ENCODE measurements around the gene ASTN2.

DNA sequence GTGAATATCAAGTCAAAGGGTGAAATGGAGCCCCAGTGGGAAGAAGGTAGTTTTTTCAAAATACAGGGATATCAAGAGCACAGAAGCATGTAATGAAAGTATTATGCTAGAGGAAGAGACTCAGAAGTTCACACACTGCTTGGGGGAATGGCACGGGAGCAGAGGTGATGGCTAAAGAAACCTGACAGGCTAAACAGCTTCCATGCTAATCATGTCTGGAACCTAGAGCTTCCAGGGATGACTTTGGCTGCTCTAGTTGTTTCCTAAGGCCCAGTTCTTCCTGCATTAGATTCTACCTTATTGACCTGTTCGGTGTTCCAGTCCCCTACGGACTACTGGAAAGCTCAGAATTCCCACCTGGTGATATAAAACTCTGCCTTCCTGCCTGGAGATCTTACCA, 693.4 kb downstream of the ASTN2 start:
- TF ChIP-seq, protein P1, sequence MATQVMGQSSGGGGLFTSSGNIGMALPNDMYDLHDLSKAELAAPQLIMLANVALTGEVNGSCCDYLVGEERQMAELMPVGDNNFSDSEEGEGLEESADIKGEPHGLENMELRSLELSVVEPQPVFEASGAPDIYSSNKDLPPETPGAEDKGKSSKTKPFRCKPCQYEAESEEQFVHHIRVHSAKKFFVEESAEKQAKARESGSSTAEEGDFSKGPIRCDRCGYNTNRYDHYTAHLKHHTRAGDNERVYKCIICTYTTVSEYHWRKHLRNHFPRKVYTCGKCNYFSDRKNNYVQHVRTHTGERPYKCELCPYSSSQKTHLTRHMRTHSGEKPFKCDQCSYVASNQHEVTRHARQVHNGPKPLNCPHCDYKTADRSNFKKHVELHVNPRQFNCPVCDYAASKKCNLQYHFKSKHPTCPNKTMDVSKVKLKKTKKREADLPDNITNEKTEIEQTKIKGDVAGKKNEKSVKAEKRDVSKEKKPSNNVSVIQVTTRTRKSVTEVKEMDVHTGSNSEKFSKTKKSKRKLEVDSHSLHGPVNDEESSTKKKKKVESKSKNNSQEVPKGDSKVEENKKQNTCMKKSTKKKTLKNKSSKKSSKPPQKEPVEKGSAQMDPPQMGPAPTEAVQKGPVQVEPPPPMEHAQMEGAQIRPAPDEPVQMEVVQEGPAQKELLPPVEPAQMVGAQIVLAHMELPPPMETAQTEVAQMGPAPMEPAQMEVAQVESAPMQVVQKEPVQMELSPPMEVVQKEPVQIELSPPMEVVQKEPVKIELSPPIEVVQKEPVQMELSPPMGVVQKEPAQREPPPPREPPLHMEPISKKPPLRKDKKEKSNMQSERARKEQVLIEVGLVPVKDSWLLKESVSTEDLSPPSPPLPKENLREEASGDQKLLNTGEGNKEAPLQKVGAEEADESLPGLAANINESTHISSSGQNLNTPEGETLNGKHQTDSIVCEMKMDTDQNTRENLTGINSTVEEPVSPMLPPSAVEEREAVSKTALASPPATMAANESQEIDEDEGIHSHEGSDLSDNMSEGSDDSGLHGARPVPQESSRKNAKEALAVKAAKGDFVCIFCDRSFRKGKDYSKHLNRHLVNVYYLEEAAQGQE (IDR thresholded peaks at IDR 0.05; ENCODE audit: borderline replicate concordance), result no peak
- no peak for TF ChIP-seq EZH2 (IDR thresholded peaks at IDR 0.05; ENCODE audit: borderline replicate concordance, insufficient read depth, low read length, poor library complexity, severe bottlenecking)
- TF ChIP-seq, protein P2, sequence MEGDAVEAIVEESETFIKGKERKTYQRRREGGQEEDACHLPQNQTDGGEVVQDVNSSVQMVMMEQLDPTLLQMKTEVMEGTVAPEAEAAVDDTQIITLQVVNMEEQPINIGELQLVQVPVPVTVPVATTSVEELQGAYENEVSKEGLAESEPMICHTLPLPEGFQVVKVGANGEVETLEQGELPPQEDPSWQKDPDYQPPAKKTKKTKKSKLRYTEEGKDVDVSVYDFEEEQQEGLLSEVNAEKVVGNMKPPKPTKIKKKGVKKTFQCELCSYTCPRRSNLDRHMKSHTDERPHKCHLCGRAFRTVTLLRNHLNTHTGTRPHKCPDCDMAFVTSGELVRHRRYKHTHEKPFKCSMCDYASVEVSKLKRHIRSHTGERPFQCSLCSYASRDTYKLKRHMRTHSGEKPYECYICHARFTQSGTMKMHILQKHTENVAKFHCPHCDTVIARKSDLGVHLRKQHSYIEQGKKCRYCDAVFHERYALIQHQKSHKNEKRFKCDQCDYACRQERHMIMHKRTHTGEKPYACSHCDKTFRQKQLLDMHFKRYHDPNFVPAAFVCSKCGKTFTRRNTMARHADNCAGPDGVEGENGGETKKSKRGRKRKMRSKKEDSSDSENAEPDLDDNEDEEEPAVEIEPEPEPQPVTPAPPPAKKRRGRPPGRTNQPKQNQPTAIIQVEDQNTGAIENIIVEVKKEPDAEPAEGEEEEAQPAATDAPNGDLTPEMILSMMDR (IDR thresholded peaks at IDR 0.05; ENCODE audit: poor library complexity, severe bottlenecking), result no peak
